Fibroblast of villous mesenchyme (primary cell): Measurements from ENCODE around the gene UAP1. TPM values are rescaled to one million over a fixed set of nuclear protein-coding genes. Genes with fewer than 3 reads are reported as not detected.

Experiments
- DNase-seq: peaks from one replicate; pipeline ENCODE4 v3.0.0-alpha.2; 2010; ENCODE audit warnings: low read depth
- H3K4me3 ChIP-seq: 2 replicates; pipeline ENCODE4 v1.5.1; 2011; ENCODE audit warnings: low read depth, mild to moderate bottlenecking, low read length
- CTCF ChIP-seq: IDR thresholded peaks from 2 replicates; pipeline ENCODE4 v1.5.1; 2012; ENCODE audit warnings: low read depth, mild to moderate bottlenecking, low read length; ENCODE audit not compliant: insufficient read depth
- total RNA-seq: library from RNA; depleted of rRNA; stranded (reverse); fragments of >200 nt; gene quantifications from 2 replicates; pipeline ENCODE4 v1.2.3, GENCODE V29; 2012

Gene UAP1
- total RNA-seq, 1 donor = 108 TPM

GRCh38 chr1:162609306-162609705 is 47.8 kb downstream of the UAP1 start:
- no peak for DNase-seq

GRCh38 chr1:162612606-162613400 is 51.3 kb downstream of the UAP1 start:
- peak; percentile 64 for DNase-seq
- no peak for TF ChIP-seq CTCF
- no peak overlapping the region for H3K4me3 ChIP-seq

More at GRCh38 chr1:162609306-162609705, 47.8 kb downstream of the UAP1 start:
- no peak overlapping the region for H3K4me3 ChIP-seq
- TF ChIP-seq CTCF = no peak

- H3K4me3 ChIP-seq = no peak overlapping the region
- DNase-seq = no peak
These were observed 55.3 kb downstream of the UAP1 start for GRCh38 chr1:162616848-162617247.

GRCh38 chr1:162617513-162617912 is 56.0 kb downstream of the UAP1 start:
- TF ChIP-seq CTCF = no peak
- no peak overlapping the region for H3K4me3 ChIP-seq
- DNase-seq = no peak

More at GRCh38 chr1:162616848-162617247, 55.3 kb downstream of the UAP1 start:
- no peak for TF ChIP-seq CTCF

- no peak for TF ChIP-seq CTCF
- no peak for DNase-seq
- no peak overlapping the region for H3K4me3 ChIP-seq
These were observed 57.6 kb downstream of the UAP1 start for GRCh38 chr1:162619076-162619475.

- no peak overlapping the region for H3K4me3 ChIP-seq
- DNase-seq = no peak
- TF ChIP-seq CTCF = no peak
These were observed 59.7 kb downstream of the UAP1 start for GRCh38 chr1:162621256-162621655.
